CD4-positive, alpha-beta T cell treated with Interleukin-15 for 1 hour (primary cell): Measurements from ENCODE around the gene TSHZ2.
"Not testable (repeated sequence)": the region's sequence is repeated elsewhere in the genome, so short reads cannot be mapped to it uniquely, and the experiment has no call there.

Experiments used
- DNase-seq: peaks from one replicate; pipeline ENCODE4 v3.0.0-alpha.2; 2020

Gene TSHZ2

GRCh38 chr20:52996658-52997057 is 24.5 kb downstream of the TSHZ2 start:
- no peak for DNase-seq

DNA sequence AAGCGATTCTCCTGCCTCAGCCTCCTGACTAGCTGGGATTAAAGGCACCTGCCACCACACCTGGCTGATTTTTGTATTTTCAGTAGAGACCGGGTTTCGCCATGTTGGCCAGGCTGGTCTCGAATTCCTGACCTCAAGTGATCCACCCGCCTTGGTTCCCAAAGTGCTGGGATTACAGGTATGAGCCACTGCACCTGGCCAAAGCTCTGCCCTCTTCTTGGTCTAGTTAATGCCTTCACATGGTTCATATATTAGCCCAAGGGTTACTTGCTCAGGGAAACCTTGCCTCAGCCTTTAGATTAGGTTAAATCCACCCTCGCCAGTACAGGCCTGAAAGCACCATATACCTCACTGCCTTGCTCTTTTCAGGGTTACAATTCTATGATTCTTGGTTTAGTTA is 26.1 kb downstream of the TSHZ2 start:
- DNase-seq: no peak

DNA sequence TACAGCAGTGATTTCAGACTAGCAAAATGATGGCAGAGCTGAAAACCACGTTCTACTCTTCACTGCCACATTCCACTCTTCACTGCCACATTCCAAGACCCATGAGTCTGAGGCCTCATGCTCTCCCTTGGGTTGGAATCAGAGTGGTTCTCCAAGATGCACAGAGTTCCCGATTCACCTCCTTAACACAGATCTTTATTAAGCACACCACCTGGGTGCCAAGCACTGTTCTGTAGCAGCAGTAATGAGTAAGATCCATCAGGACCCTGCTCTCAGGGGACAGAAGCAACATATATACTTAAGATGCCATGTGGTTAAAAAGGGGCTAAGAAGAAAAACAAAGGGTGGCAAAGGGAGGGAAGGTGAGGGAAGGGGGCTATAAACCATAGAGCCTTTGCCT is 26.9 kb downstream of the TSHZ2 start:
- DNase-seq: no peak

DNA sequence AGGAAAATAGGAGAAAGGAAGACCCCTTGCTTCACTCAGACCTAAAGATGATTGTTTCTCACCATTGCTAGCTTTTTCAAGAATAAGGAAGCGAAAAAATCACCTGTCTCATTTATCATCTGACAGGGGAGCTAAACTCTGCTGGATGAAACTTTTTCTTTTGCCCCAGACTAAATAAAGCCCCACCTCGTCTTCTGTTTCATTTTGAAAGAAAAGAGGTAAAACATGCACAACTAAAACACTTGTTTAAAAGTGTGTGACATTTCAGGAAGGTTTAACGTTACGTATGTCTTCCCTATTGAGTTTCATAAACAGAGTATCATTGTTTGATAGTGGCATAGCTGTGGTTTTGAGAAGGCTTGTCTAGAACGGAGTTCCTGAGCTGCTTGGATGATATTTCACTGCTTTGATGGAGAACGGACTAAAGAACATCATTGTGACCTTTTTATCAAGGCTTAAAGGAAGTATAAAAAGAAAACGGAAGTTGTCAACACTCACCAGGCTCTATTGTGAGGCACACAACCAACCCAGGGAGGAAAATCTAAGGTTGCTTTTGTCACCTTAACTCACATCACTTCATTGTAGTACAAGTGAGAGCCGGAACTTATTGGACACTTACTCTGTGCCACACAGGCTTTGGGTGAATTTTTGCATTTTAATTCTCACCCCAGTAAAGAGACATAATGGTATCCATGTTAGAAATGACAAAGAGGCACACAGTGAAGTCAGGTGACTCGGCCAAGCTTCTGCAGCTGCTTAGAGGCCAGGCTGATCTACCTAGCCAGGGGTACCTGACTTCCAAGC is 29.5 kb downstream of the TSHZ2 start:
- DNase-seq: peak; percentile 22

DNA sequence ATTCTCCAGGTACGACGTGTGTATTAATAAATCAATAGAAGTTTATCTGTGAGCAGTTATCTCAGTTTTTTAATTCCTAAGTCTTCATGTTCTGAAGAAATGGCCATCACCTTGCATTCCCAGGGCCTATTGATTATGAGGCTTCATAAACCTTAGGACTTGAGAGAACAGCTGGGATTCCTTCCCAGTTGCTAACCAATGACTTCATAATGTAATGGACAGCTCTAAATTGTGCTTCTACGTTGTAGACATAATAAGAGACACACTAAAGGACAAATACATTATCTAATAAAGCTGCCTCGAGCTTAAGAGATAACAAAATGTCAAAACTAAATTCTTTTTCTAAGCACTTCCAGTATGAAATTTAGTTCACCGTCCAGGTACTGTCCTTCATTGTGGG is 30.6 kb downstream of the TSHZ2 start:
- DNase-seq: no peak

- no peak for DNase-seq
Observed at GRCh38 chr20:53003420-53004154, 31.4 kb downstream of the TSHZ2 start.

DNA sequence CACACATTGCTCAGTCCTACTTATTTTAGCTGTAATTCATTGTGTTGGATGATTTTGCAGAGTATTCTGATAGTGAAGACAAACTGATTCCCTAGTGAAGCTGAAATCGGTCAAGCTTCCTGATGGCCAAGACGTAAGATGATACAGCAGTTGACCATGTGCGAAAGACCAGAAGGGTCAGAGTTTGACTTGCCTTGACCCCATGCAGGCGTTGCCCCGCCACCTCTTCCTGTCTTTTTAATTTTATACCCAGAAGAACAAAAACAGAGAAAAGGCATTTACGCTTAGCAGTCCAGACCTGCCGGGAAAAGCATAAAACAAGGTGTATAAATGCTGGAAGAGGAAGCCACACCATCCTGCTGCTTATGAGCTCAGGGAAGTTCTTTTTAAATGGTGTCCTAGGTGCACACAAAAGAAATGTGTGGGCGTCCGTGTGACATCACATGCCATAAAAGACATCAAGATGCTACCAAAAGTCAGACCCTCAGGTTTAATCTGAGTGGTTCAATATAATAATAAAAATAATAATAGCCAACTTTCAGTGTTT is 32.2 kb downstream of the TSHZ2 start:
- DNase-seq: no peak

DNA sequence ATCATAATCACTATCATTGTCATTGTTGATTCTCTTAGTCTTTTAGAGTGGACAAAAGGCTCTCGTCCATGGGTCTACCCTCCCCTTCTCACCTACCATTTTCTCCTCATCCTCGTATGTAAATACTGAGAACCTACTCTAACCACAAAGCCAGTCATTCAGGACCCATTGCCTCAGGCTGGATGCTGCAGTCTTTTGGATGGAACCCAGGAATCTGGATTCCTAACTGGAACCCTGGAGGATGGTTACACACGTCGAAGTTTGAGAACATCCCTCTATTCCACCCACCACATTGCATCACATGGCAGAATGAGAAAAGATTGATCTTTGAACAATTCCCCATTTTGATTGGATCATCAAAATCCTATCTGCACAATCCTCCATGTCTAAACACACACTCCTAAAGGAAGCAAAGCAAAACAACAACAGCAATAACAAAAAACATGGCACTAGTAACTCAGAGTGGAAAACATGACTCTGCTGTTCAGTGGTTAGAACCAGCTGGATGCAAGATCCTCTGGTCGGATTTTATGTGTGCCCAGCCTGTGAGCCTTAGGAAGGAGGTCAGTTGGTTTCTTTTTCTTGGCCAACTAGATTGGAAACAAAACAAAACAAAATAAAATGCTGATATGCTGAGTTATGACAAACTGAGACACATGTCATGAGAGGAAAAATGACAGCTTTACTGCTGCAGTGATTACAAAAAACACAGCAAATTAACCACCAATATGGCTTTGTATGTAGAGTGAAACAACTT is 38.0 kb downstream of the TSHZ2 start:
- DNase-seq: no peak

- no peak for DNase-seq
Observed at GRCh38 chr20:53011640-53012039, 39.5 kb downstream of the TSHZ2 start.

GRCh38 chr20:53013183-53013582 is 41.0 kb downstream of the TSHZ2 start:
- no peak for DNase-seq

DNA sequence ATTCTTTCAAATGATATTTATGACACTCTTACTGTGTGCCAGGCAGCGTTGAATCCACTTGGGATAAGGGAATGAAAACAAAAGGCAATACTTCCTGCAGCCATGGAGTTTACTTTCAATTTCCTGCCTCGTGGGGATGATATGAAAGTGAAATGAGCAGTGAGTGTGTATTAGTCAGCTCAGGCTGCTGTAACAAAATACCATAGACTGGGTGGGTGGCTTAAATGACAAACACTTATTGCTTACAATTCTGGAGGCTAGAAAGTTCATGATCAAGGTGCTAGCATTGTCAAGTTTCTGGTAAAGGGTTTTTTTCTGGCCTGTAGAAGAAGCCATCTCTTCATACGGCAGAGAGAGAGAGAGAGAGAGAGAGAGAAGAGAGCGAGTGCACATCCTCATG is 41.7 kb downstream of the TSHZ2 start:
- no peak for DNase-seq

GRCh38 chr20:53016071-53016470 is 43.9 kb downstream of the TSHZ2 start:
- DNase-seq: no peak

DNA sequence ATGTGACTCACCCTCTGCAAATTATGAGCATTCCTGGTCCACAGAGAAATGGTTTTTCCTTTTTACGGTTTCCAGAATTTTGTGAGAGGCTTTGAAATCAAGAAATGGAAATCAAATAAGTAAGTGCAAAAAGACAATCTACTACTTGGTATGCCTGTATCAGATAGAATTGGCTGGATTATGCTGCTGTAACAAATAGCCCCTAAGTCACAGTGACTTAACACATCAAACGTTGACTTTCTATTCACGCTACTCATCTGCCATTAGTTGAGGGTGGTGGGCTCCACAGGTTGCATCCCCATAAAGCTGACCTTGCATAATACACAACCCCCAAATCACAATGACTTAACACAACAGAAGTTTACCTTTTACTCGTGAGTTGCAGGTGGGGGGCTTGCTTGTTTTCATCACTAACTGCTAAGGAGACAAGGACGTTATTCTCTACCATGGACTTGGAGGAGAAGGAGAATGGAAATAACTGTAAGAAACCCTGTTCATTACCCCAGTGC is 44.4 kb downstream of the TSHZ2 start:
- DNase-seq: no peak

GRCh38 chr20:53017206-53017605 is 45.0 kb downstream of the TSHZ2 start:
- no peak for DNase-seq

GRCh38 chr20:53019464-53019863 is 47.3 kb downstream of the TSHZ2 start:
- no peak for DNase-seq

DNA sequence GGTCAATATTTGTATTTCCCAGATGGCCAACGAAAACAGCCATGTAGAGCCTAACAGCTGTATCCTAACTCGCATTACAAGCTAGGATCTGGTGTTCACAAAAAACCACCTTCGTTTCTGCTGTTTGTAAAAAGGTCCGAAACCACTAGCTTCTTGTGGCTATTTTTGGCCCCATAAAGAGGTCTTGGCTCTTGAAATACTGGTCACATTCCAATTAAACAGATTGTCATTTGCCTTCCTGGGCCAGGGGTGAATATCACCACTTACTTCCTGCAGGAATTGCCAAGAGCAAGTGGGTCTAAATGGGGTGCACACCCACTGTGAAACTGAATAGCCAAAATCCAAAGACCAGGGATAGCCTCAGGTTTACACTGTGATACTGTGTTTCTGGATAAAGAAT is 48.2 kb downstream of the TSHZ2 start:
- DNase-seq: no peak

DNA sequence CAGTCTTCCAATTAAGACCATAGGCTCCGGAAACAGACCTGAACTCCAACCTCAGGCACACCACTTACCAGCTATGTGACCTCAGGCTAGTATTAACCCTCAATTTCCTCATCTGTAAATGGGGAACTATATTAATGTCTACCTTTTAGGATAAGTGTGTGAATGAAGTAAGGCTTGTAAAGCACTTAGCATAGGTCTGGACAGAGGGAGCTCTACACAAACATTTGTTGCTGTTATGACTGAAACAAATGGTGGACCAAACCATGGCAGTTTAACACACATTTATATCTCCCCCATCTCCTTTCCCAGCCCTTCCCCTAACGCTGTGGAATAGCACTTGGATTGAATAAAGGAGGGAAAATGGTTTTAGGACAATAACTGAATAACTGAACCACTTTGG is 48.7 kb downstream of the TSHZ2 start:
- no peak for DNase-seq

- DNase-seq: no peak
Observed at GRCh38 chr20:53021934-53022333, 49.8 kb downstream of the TSHZ2 start.

DNA sequence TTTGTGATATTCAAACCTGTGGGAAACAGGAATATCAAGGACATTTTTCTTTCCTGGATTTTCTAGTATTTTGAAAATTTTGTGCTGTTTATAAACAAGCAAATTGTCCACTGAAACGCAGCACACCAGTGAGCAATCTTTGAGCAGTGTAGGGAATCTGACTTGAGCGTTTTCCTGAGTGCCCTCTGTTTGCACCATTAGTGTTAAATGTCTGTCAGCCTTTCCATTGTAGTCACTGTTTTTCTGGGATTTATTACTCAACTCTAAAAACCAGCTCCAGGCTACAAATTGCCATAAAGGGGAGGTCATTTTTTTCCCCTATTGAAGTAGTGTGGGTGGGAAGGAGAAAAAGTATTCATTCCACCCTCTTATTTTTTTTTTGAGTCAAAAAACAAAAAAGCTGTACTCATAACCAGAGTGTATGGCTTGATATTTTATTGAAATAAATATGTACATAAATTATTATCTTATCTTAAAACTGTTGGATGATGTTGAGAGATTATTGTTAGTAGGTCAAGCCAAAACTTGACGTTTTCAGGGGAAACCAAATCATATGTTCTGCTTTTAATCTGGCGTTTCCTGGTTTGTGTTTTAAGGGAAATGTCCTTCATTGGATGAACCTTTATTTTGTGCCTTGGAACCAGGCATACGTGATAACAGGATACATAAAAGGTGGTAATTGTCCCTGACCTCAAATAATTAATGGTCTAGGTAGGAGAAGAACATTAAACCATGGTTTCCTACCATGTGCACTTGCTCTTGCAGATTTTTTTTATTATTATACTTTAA is 51.8 kb downstream of the TSHZ2 start:
- no peak for DNase-seq

GRCh38 chr20:53024653-53025052 is 52.5 kb downstream of the TSHZ2 start:
- DNase-seq: not testable (repeated sequence)

- DNase-seq: no peak
Observed at GRCh38 chr20:53027089-53027488, 54.9 kb downstream of the TSHZ2 start.

- no peak for DNase-seq
Observed at GRCh38 chr20:53028337-53029007, 56.3 kb downstream of the TSHZ2 start.
